SU-DHL-6 (cell line): ENCODE data around the gene RAD51C.

Source experiments
- CTCF ChIP-seq: fragments of 200-600 bp; sonication (generic); IDR thresholded peaks from one replicate; pipeline ENCODE4 v1.5.1; 2017; ENCODE audit warnings: antibody characterized with exemption, mild to moderate bottlenecking, low read length, moderate library complexity; ENCODE audit not compliant: insufficient read depth, poor library complexity, severe bottlenecking
- EZH2phosphoT487 ChIP-seq: fragments of 200-600 bp; sonication (generic), shearing (Covaris generic); conservative IDR thresholded peaks from 2 replicates; pipeline ENCODE4 v1.6.1; 2018; ENCODE audit warnings: mild to moderate bottlenecking, antibody characterized with exemption, low read length, moderate library complexity, mixed read lengths

- no peak for TF ChIP-seq CTCF
- TF ChIP-seq EZH2phosphoT487, result no peak
Measured at GRCh38 chr17:58779446-58779845, 87.0 kb downstream of the RAD51C start.
